ENCODE measurements around the gene TPTE2.

- no peak for TF ChIP-seq ZNF169 (tag by site-specific recombination; IDR thresholded peaks at IDR 0.05)
- no peak for TF ChIP-seq ZBTB48 (tag by site-specific recombination; IDR thresholded peaks at IDR 0.05)
- TF ChIP-seq ZNF529 (tag by site-specific recombination; IDR thresholded peaks at IDR 0.05; ENCODE audit: insufficient replicate concordance) = no peak
- TF ChIP-seq ZNF530 (tag by site-specific recombination; IDR thresholded peaks at IDR 0.05; ENCODE audit: low read depth) = no peak
- no peak for TF ChIP-seq ZNF248 (tag by site-specific recombination; IDR thresholded peaks at IDR 0.05)
- TF ChIP-seq, protein P1, sequence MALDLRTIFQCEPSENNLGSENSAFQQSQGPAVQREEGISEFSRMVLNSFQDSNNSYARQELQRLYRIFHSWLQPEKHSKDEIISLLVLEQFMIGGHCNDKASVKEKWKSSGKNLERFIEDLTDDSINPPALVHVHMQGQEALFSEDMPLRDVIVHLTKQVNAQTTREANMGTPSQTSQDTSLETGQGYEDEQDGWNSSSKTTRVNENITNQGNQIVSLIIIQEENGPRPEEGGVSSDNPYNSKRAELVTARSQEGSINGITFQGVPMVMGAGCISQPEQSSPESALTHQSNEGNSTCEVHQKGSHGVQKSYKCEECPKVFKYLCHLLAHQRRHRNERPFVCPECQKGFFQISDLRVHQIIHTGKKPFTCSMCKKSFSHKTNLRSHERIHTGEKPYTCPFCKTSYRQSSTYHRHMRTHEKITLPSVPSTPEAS (tag by site-specific recombination; IDR thresholded peaks at IDR 0.05) = no peak
- no peak for TF ChIP-seq KLF1 (tag by site-specific recombination; IDR thresholded peaks at IDR 0.05)
- TF ChIP-seq ZNF10 (tag by site-specific recombination; IDR thresholded peaks at IDR 0.05) = no peak
Observed at GRCh38 chr13:19567820-19568534, 6.6 kb upstream of the TPTE2 start.

All from HEK293 (cell line).